ENCODE results near the gene MAPK9.

MAPK9 gene

DNA sequence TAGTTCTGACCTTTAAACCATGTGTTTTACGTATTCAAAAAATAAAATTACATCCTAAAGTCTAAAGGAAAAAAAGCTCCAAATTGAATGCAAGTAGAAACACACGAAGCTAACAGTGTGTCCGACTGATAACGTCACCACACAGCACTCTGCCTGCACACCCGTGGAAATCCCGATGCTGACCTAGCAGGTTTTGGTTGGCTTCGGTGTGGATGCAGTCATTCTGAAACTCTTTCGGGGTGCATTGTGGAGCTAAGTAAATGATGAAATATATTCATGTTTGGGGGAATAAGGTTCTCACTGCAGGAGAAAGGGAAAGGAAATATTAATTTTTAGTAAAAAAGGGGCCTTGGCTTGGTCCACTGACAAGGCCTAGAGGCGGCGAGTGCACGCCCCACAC is 84.9 kb downstream of the MAPK9 start:
- DNase-seq = peak in 3 of 58 donors; percentile 16 to 42 (median 22)

DNA sequence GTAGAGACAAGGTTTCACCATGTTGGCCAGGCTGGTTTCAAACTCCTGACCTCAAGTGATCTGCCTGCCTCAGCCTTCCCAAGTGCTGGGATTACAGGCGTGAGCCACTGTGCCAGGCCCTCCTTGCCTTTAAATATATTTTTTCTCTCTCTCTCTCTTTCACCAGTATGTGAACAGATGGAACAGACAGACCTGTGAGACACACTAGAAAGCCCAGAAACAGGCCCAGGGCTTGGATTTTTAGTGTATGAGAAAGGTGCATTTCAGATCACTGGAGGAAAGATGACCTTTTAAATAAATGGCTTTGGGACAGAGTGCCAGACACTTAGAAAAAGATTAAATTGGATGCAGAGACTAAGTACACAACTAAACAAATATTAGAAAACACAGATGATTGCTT is 86.0 kb downstream of the MAPK9 start:
- no peak for DNase-seq

DNA sequence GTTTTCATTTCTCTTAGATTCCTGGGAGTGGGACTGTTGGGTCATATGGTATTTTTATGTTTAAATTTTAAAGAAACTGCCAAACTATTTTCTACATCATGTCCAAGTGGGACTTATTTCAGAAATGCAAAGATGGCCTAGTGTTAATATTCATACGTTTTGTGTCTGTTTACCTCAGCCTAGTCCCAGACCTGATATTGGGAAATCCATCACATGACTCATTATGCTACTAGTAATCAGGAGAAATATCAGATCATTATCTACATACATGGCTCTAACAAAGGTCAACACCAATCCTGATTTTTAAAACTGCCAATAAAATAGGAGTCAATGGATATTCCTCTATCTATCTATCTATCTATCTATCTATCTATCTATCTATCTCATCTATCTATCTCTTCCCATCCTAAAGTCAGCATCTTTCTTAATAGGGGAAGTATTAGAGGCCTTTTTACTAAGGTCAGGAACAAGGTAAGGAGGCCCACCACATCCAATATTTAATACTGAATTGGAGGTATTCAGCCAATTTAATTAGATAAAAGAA is 87.5 kb downstream of the MAPK9 start:
- no peak for DNase-seq

DNA sequence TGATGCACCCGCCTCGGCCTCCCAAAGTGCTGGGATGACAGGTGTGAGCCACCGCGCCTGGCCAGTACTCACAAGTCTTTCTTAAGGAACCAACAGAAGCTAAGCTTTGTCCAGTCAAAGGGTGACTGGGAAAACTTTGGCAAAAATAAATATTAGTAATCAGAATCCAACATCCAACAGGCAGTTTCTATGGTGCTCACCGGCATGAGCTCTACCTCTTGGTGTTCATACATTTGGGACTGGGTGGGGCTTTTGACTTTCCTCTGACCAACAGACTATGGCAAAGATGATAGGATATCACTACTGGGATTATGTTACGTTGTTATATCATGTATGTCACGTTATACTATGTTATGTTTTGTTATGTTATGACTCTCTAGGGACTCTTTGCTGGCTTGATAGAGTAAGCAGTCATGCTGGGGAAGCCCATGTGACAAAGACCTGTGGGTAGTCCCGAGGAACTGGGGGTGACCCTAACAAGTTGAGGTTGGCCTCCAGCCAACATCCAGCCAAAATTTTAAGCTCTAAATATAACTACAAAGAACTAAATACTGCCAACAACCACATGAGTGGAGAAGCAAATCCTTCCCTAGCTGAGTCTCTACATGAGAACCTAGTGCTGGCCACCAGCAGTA is 88.8 kb downstream of the MAPK9 start:
- no peak for DNase-seq

- peak in 15 of 58 donors; percentile 18 to 75 (median 35) for DNase-seq
These were observed 90.6 kb downstream of the MAPK9 start for GRCh38 chr5:180201051-180201987.

- no peak for DNase-seq
These were observed 92.5 kb downstream of the MAPK9 start for GRCh38 chr5:180199390-180199789.

DNA sequence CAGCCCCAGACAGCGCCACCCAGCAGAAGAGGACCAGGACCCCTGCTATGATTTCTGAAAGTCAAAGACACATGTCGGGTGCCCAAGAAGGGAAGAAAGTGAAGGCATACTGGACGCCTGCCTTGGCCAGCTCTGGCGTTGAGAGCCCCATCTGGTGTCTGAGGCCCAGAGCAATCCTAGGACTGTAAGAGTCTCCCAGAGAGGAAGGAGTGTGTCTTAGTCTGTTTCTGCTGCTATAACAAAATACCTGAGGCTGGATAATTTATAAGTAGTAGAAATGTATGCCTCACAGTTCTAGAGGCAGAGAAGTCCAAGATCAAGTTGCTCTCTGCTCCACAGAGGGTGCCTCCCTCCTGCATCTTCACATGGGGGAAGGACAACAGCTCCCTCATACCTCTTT is 93.7 kb downstream of the MAPK9 start:
- DNase-seq = no peak

DNA sequence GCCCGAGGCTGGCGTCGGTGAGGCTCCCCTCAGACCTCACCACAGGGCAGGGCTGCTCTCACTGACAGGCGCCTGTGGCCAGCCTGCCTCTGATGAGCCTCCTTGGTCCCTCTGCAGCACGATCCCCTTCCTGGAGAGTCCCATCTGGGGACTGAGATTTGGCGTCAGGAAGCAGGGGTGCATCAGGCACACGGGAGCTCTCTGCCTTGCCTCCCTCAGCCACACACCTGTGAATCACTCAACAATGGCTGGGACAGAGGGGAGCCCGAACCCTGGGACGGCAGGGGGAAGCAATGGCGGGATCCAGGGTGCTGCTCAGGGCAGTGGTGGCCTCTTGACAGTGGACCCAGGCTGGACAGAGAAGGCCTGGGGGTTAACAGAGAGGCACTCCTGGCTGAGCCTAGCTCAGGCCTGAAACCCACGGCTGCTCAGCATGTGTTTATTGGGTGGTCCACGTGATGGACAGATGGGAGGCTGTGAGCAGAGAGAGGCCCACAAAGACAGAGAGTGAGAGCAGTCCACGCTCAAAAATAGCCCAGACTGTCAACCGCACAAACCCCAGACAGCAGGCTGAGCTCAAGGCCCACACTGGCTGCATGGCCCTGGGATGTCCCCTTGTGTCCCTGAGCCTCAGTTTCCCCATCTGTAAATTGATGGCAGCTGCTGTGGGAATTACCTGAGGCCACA is 94.7 kb downstream of the MAPK9 start:
- DNase-seq = peak in 9 of 58 donors; percentile 34 to 61 (median 45)

DNA sequence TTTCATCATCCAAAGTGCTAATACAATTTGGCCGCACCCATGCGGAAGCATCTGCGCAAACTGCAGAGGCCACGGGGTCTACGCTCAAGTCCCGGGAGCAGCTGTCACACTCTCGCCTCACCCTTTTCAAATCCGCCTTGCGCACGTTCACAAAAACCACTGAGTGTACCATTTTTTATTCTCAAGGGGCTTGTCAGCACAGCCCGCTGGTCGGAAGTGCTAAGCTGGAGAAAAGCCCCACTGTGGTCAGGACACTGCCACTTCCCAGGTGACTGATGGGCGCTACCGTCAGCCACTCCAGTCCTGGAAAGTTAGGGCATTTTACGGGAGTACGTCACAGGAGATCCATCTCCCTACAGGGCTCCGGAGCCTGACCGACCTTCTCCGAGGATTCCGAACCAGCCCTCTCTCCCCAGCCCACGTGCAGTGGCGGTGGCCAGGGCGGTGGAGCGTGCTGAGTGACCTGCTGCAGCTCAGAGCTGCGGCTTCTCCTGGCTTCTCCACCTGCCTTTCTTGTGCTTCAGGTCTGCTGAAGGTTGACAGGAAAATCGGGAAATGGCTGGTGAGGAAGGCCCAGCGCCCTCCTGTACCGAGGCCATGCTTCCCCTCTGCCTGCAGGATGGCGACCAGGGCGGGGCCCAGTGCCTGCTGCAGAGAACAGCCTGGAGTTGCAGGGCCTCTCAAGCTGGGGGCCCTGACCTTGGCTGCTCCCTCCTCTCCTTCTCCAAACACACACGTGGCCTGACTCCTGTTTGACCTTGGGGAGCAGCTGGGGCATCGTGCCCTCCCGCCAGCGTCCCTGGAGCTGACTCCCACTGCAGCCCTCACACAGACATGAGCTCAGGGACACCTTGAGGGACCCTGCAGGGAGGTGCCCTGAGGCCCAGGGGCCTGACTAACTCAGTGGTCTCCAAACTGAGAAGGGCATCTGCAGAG is 97.2 kb downstream of the MAPK9 start:
- no peak for DNase-seq

- DNase-seq = no peak
These were observed 98.0 kb downstream of the MAPK9 start for GRCh38 chr5:180193749-180194375.

DNA sequence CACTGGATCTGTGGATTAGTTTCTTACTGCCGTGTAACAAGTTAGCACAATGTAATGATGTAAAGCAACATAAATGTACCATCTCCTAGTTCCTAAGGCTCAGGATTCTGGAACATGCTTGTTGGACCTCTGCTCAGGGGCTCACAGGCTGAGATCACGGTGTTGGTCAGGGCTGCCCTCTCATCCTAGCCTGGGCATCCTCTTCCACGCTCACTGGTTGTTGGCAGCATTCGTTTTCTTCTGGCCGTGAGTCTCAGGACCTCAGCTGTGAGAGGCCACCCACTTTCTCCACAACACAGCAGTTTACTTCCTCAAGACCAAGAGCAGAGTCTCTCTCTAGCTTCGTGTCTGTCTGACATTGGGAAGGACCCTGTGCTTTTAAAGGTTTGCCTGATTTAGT is 100.2 kb downstream of the MAPK9 start:
- DNase-seq = no peak

DNA sequence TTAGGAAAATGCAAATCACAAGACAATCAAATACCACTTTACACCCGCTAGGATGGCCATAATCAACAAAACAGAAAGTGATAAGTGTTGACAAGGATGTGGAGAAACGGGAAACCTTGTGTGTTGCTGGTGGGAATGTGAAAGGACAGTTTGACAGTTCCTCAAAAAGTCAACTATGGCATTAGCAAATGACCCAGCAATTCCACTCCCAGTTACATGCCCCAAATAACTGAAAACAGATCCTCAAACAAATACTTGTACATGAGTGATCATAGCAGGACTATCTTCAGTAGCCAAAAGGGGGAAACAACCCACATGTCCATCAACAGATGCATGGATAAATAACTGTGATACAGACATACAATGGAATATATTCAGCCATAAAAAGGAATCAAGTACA is 104.1 kb downstream of the MAPK9 start:
- no peak for DNase-seq
